Astrocyte of the cerebellum (primary cell): ENCODE results near the gene S100B.

ENCODE experiments used
- DNase-seq: peaks from one replicate; pipeline ENCODE4 v3.0.0-alpha.2; 2011; ENCODE audit warnings: low read depth
- H3K4me3 ChIP-seq: 2 replicates; pipeline ENCODE4 v1.5.1; 2011; ENCODE audit warnings: mild to moderate bottlenecking, low read depth, low read length, moderate library complexity
- in situ Hi-C: cut with HindIII; loops from 2 replicates; pipeline ENCODE4 v1.10.0; 2017; ENCODE audit warnings: low sequenced_read_pairs
- TF ChIP-seq, protein P1 (sequence below): IDR thresholded peaks from 2 replicates; pipeline ENCODE4 v1.5.1; 2012; ENCODE audit warnings: low read length, low read depth, moderate library complexity, mild to moderate bottlenecking; ENCODE audit errors: missing control alignments

Gene S100B

DNA sequence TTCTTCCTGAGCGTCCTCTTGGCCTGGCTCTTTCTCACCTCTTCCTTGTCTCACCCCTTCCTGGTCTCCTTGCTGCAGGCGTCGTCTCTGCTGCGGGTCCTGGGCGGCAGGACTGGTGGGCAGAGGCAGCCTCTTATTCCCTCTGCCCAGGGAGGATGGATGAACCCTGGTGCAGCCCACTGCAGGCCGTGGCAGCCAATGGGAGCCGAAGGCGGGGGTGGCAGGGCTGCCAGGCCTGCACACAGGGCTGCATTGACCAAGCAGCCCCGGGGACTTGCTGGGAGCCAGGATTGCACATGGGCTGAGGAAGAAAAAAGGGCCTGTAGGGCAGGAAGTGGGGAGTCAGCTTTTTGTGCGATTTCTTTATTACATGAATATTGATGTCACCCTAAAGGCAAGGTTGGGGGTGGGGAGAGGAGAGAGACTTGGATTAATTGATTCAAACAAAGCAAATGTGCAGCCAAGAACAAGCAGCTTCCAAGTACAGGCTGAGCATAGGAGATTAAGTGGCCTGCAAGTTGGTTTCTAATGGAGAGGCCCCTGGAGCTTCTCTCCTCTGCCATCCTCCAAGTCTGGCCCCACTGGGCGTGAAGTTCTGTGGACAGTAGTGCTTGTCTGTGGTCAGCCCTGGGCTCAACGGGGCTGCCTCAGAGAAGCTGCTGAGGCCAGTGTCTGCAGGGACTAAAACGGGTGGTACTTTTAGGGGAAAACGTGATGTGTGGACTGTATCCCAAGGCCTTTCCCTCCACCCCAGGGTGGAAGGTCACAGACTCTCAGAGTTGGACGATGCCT lies at the start of gene S100B:
Gene S100B, minus strand, starts transcription at position 108 of the 792 bp plus-strand sequence. CDS start 2,667 bp downstream, outside the sequence.
- in situ Hi-C loops: no loop called here
- no peak for DNase-seq
- TF ChIP-seq, protein P1, sequence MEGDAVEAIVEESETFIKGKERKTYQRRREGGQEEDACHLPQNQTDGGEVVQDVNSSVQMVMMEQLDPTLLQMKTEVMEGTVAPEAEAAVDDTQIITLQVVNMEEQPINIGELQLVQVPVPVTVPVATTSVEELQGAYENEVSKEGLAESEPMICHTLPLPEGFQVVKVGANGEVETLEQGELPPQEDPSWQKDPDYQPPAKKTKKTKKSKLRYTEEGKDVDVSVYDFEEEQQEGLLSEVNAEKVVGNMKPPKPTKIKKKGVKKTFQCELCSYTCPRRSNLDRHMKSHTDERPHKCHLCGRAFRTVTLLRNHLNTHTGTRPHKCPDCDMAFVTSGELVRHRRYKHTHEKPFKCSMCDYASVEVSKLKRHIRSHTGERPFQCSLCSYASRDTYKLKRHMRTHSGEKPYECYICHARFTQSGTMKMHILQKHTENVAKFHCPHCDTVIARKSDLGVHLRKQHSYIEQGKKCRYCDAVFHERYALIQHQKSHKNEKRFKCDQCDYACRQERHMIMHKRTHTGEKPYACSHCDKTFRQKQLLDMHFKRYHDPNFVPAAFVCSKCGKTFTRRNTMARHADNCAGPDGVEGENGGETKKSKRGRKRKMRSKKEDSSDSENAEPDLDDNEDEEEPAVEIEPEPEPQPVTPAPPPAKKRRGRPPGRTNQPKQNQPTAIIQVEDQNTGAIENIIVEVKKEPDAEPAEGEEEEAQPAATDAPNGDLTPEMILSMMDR: no peak
- no peak within 1 kb of the TSS for H3K4me3 ChIP-seq

DNA sequence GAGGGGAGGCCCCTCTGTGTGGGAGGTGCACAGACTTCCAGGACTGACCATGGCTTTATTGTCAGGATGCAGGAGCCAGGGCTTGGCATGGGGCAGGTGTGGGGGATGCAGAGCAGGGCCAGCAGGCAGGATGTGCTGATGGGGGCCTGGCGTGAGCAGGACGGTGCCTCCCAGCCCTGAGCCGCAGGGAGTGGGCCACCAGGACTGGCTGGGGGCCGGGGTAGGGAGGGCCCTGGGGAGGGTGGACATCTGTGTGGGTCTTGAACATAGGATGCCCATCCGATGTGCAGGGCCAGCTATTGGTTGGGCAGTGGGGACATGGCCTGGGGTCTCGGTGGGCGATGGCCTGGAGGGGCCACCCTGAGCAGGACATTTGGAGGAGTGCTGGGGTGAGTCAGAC lies 46.2 kb upstream of the S100B start:
- no peak for DNase-seq
- in situ Hi-C loops: no loop called here
- H3K4me3 ChIP-seq: no peak overlapping the region
- TF ChIP-seq, protein P1: no peak

DNA sequence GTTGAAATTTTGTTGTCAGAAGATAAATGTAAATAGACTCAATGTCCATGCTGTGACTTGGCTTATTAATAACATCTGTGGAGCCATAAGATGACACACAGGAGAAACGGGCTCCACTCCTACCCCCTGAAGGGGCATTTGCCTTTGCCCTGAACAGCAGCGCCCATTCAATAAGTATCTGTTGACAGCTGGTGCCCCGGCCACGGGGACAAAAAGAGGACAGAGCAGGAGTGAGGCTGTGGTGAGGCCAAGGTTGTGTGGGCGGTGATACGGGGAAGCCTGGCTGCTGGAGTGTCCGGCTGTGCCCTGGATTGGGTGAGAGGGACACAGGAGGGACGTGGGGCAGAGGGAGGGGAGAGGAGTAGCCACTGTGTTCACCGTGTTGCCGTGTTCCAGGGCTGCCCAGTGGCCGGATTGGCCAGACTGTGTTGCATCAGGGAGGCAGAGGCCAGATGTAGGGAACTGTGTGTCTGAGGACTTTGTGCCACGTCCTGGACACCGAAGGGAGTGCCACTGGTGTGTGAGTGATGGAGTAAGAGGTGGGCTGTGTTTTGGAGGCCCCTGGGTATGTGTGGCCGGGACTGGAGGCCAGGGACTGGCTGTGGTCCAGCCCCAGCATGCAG lies 45.7 kb upstream of the S100B start:
- no peak overlapping the region for H3K4me3 ChIP-seq
- in situ Hi-C loops: no loop called here

DNA sequence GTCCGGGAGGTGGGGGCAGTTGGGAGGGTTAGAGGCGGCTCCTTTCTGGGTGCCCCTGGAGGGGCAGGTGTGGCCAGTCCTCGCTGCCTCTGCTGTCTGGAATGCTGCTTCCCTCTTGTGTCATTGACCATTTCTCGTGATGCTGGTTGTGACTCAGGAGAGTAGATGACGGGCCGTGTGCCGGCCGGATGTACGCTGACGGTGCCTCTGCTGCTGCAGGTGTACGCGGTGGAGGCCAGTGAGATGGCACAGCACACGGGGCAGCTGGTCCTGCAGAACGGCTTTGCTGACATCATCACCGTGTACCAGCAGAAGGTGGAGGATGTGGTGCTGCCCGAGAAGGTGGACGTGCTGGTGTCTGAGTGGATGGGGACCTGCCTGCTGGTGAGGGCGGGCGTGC lies 44.5 kb upstream of the S100B start:
- H3K4me3 ChIP-seq: no peak overlapping the region
- TF ChIP-seq, protein P1: no peak
- in situ Hi-C loops: no loop called here
- DNase-seq: no peak

More for the DNA sequence above, 45.7 kb upstream of the S100B start:
- DNase-seq: no peak
- TF ChIP-seq, protein P1: no peak

DNA sequence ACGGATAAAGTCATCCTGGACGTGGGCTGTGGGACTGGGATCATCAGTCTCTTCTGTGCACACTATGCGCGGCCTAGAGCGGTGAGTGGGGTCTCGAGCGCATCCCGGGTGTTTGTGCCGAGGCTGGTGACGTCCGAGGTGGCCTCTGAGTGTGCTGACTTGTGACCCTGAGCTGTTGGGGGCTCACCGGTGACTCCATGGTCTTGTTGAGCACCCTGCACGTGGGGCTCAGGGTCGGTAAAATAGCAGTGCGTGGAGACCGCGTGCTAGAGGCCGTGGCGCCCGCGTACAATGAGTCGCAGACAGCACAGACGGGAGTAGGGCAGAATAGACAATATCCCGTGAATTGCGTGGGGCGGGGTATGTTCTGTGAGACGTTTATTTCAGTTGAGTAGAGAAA lies 43.7 kb upstream of the S100B start:
- in situ Hi-C loops: no loop called here
- no peak for DNase-seq
- TF ChIP-seq, protein P1: no peak
- no peak overlapping the region for H3K4me3 ChIP-seq

DNA sequence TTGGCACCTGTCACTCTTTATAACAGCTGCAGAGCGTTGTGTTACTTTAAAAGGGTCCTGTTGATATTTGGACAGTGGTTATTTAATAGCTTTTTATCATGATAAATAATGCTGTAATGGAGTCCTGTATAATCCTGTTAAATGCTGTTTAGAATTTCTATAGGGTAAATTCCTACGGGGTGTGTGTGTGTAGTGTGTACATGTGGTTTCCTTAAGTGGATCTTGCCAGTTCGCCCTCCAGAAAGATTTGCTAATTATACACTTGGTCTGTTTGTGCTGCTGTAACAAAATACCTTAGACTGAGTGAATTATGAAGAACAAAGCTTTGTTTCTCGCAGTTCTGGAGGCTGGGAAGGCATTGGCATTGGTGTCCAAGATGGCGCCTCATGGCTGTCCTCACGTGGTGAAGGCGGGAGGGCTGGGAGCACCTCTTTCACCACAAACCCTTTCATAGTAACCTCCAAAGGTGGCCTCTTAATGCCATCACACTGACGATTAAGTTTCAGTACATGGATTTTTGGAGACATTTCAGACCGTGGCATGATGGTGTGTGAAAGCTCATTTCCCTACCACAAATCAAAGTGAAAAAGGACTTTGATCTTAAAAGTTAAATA lies 41.8 kb upstream of the S100B start:
- in situ Hi-C loops: no loop called here
- no peak overlapping the region for H3K4me3 ChIP-seq
- DNase-seq: no peak
- TF ChIP-seq, protein P1: no peak
